HG03378 (cell line): ENCODE data around the gene LRCH3.

Experiments
- ATAC-seq: cut with Tn5 transposase; IDR thresholded peaks from one replicate; pipeline ENCODE4 v1.9.1; 2021; ENCODE audit warnings: mild to moderate bottlenecking, moderate library complexity; ENCODE audit not compliant: unreplicated experiment

The LRCH3 gene

GRCh38 chr3:197791113-197791891 lies at the start of gene LRCH3:
Gene LRCH3 (plus strand): TSS chr3:197791254. CDS start chr3:197791279, 25 bp downstream.
- peak; percentile 53 for ATAC-seq

- ATAC-seq: no peak
Measured at GRCh38 chr3:197742787-197743186, 48.3 kb upstream of the LRCH3 start.

GRCh38 chr3:197746209-197746608 lies 44.8 kb upstream of the LRCH3 start:
- ATAC-seq: no peak

GRCh38 chr3:197746801-197747237 lies 44.2 kb upstream of the LRCH3 start:
- ATAC-seq: no peak

- peak; percentile 18 for ATAC-seq
Measured at GRCh38 chr3:197748597-197749314, 42.3 kb upstream of the LRCH3 start.

- peak; percentile 28 for ATAC-seq
Measured at GRCh38 chr3:197749315-197749600, 41.8 kb upstream of the LRCH3 start.

- ATAC-seq: peak; percentile 48
Measured at GRCh38 chr3:197749601-197750395, 41.3 kb upstream of the LRCH3 start, which contains the start of gene FYTTD1. Gene FYTTD1 (plus strand): TSS chr3:197749883. CDS start chr3:197749972, 89 bp downstream.

GRCh38 chr3:197750396-197750831 lies 40.6 kb upstream of the LRCH3 start:
- ATAC-seq: no peak

- no peak for ATAC-seq
Measured at GRCh38 chr3:197750858-197751737, 40.0 kb upstream of the LRCH3 start.

- ATAC-seq: no peak
Measured at GRCh38 chr3:197752107-197752506, 38.9 kb upstream of the LRCH3 start.

- ATAC-seq: no peak
Measured at GRCh38 chr3:197753263-197753662, 37.8 kb upstream of the LRCH3 start.

GRCh38 chr3:197756704-197757103 lies 34.4 kb upstream of the LRCH3 start:
- ATAC-seq: no peak

GRCh38 chr3:197758512-197758911 lies 32.5 kb upstream of the LRCH3 start:
- ATAC-seq: no peak

- ATAC-seq: no peak
Measured at GRCh38 chr3:197761784-197762183, 29.3 kb upstream of the LRCH3 start.

GRCh38 chr3:197775317-197775716 lies 15.7 kb upstream of the LRCH3 start:
- ATAC-seq: no peak

- ATAC-seq: no peak
Measured at GRCh38 chr3:197782230-197782629, 8.8 kb upstream of the LRCH3 start.

GRCh38 chr3:197784019-197784585 lies 7.0 kb upstream of the LRCH3 start:
- ATAC-seq: no peak

- no peak for ATAC-seq
Measured at GRCh38 chr3:197787412-197787811, 3.6 kb upstream of the LRCH3 start.

- ATAC-seq: no peak
Measured at GRCh38 chr3:197789309-197789708, 1.7 kb upstream of the LRCH3 start.

GRCh38 chr3:197790033-197790432 lies 1.0 kb upstream of the LRCH3 start:
- ATAC-seq: no peak
